GM21360 (cell line): Measurements from ENCODE around the gene SAPCD1.

ENCODE experiments used
- ATAC-seq: cut with Tn5 transposase; IDR thresholded peaks from one replicate; pipeline ENCODE4 v1.9.1; 2021; ENCODE audit warnings: mild to moderate bottlenecking, moderate library complexity; ENCODE audit not compliant: unreplicated experiment

SAPCD1 gene

GRCh38 chr6:31728767-31729514 lies 33.5 kb upstream of the SAPCD1 start, which contains the start of gene DDAH2:
DDAH2 (minus strand) TSS chr6:31729299; CDS start chr6:31729161, 138 bp downstream.
- ATAC-seq: no peak

- ATAC-seq: no peak
These were observed 32.9 kb upstream of the SAPCD1 start for GRCh38 chr6:31729515-31729978.

GRCh38 chr6:31729979-31730630 lies 32.4 kb upstream of the SAPCD1 start:
- no peak for ATAC-seq

- no peak for ATAC-seq
These were observed 31.8 kb upstream of the SAPCD1 start for GRCh38 chr6:31730631-31731086.

GRCh38 chr6:31732029-31732428 lies 30.4 kb upstream of the SAPCD1 start:
- ATAC-seq: no peak

- ATAC-seq: no peak
These were observed 28.7 kb upstream of the SAPCD1 start for GRCh38 chr6:31733734-31734133.

- no peak for ATAC-seq
These were observed 28.1 kb upstream of the SAPCD1 start for GRCh38 chr6:31734247-31734820.

GRCh38 chr6:31734821-31735406 lies 27.5 kb upstream of the SAPCD1 start:
- no peak for ATAC-seq

- ATAC-seq: no peak
These were observed 26.3 kb upstream of the SAPCD1 start, which contains the start of gene CLIC1 for GRCh38 chr6:31736021-31736767. CLIC1 (minus strand) TSS chr6:31736530; CDS start chr6:31736300, 230 bp downstream.

GRCh38 chr6:31736768-31737314 lies 25.6 kb upstream of the SAPCD1 start:
- no peak for ATAC-seq

- no peak for ATAC-seq
These were observed 25.0 kb upstream of the SAPCD1 start for GRCh38 chr6:31737315-31737990.

GRCh38 chr6:31737991-31738979 lies 24.2 kb upstream of the SAPCD1 start:
- ATAC-seq: no peak

- ATAC-seq: peak; percentile 62
These were observed 22.6 kb upstream of the SAPCD1 start, which contains the start of gene MSH5 for GRCh38 chr6:31739639-31740396. MSH5 (plus strand) TSS chr6:31740005; CDS start chr6:31740467, 462 bp downstream.

GRCh38 chr6:31740397-31741223 lies 21.8 kb upstream of the SAPCD1 start:
- no peak for ATAC-seq

GRCh38 chr6:31741815-31742214 lies 20.6 kb upstream of the SAPCD1 start:
- ATAC-seq: no peak

- no peak for ATAC-seq
These were observed 19.6 kb upstream of the SAPCD1 start for GRCh38 chr6:31742894-31743293.

GRCh38 chr6:31744422-31744821 lies 18.0 kb upstream of the SAPCD1 start:
- ATAC-seq: no peak
